IMR-90 (cell line): Measurements from ENCODE around the gene CMTM1. TPM values are rescaled to one million over a fixed set of nuclear protein-coding genes. Genes with fewer than 3 reads are reported as not detected.
"Not testable (repeated sequence)": the region's sequence is repeated elsewhere in the genome, so short reads cannot be mapped to it uniquely, and the experiment has no call there.

Source experiments
- ATAC-seq: fragments of 200-7000 bp; cut with Tn5 transposase; 2 replicates; pipeline ENCODE4 v1.9.1; 2020; ENCODE audit warnings: low read depth, mild to moderate bottlenecking, moderate library complexity
- BruUV-seq: library from RNA; stranded (reverse); fragments of 400-500 nt; replicated peaks from 2 replicates; lab custom pipeline; 2021; lab: Mats Ljungman, UMichigan
- CTCF ChIA-PET: fragments of 300-600 bp; formaldehyde crosslinking; extraction: SDS; loops from one replicate; lab custom pipeline; 2021; ENCODE audit warnings: antibody characterized with exemption; lab: Yijun Ruan, JAX
- POLR2A ChIA-PET: fragments of 300-600 bp; sonication (Branson Sonifier 250); formaldehyde crosslinking; loops from one replicate; lab custom pipeline; 2022; ENCODE audit warnings: antibody characterized with exemption; ENCODE audit not compliant: unreplicated experiment; lab: Charles Lee
- DNase-seq: peaks from one replicate; pipeline ENCODE4 v3.0.0; 2013
- H2AFZ ChIP-seq: replicated peaks from 2 replicates; pipeline ENCODE3; 2013; ENCODE audit warnings: low read length, mild to moderate bottlenecking; ENCODE audit not compliant: poor library complexity
- H2AK5ac ChIP-seq: 2 replicates; pipeline ENCODE4 v1.6.1; 2013; ENCODE audit warnings: low read depth, low read length, inconsistent platforms
- H2AK9ac ChIP-seq: replicated peaks from 2 replicates; pipeline ENCODE3; 2013; ENCODE audit warnings: mild to moderate bottlenecking, low read depth, low read length, moderate library complexity; ENCODE audit not compliant: poor library complexity
- H2BK120ac ChIP-seq: 2 replicates; pipeline ENCODE4 v1.6.1; 2013; ENCODE audit warnings: low read depth, low read length, inconsistent platforms
- H2BK15ac ChIP-seq: 3 replicates; pipeline ENCODE4 v1.6.1; 2013; ENCODE audit warnings: low read depth, low read length, inconsistent platforms
- H2BK20ac ChIP-seq: 2 replicates; pipeline ENCODE4 v1.6.1; 2013; ENCODE audit warnings: low read depth, mild to moderate bottlenecking, inconsistent platforms, low read length, moderate library complexity
- H2BK5ac ChIP-seq: 2 replicates; pipeline ENCODE4 v1.6.1; 2013; ENCODE audit warnings: mild to moderate bottlenecking, low read depth, low read length, inconsistent platforms; ENCODE audit not compliant: poor library complexity, severe bottlenecking
- H3K14ac ChIP-seq: replicated peaks from 2 replicates; pipeline ENCODE4 v1.6.1; 2013; ENCODE audit warnings: low read depth, low read length, inconsistent platforms
- H3K18ac ChIP-seq: 2 replicates; pipeline ENCODE4 v1.6.1; 2013; ENCODE audit warnings: low read depth, low read length, control low read depth
- H3K23ac ChIP-seq: 2 replicates; pipeline ENCODE4 v1.6.1; 2013; ENCODE audit warnings: low read depth, low read length, inconsistent platforms
- H3K27ac ChIP-seq: 2 replicates; pipeline ENCODE4 v1.5.1; 2013; ENCODE audit warnings: mild to moderate bottlenecking, control low read depth, low read length; ENCODE audit not compliant: insufficient read depth
- H3K27me3 ChIP-seq: 2 replicates; pipeline ENCODE4 v1.6.1; 2013; ENCODE audit warnings: low read length; ENCODE audit not compliant: control insufficient read depth, insufficient read depth
- H3K36me3 ChIP-seq: 2 replicates; pipeline ENCODE4 v1.6.1; 2013; ENCODE audit warnings: low read length, mixed read lengths; ENCODE audit not compliant: control insufficient read depth, insufficient read depth
- H3K4ac ChIP-seq: 2 replicates; pipeline ENCODE4 v1.6.1; 2013; ENCODE audit warnings: low read depth, low read length, inconsistent platforms
- H3K4me1 ChIP-seq: 2 replicates; pipeline ENCODE4 v1.6.1; 2013; ENCODE audit warnings: low read length, mixed read lengths; ENCODE audit not compliant: control insufficient read depth, insufficient read depth
- H3K4me2 ChIP-seq: 2 replicates; pipeline ENCODE4 v1.6.1; 2013; ENCODE audit warnings: low read depth, mild to moderate bottlenecking, control low read depth, low read length, moderate library complexity
- H3K4me3 ChIP-seq: 2 replicates; pipeline ENCODE4 v1.5.1; 2013; ENCODE audit warnings: low read depth, mild to moderate bottlenecking, control low read depth, low read length, moderate library complexity; ENCODE audit not compliant: insufficient read depth
- H3K56ac ChIP-seq: 2 replicates; pipeline ENCODE4 v1.6.1; 2013; ENCODE audit warnings: low read length, inconsistent platforms; ENCODE audit not compliant: insufficient read depth; ENCODE audit errors: extremely low read depth
- H3K79me1 ChIP-seq, 2 experiments: 2 replicates each; pipeline ENCODE4 v1.6.1; 2013; ENCODE audit warnings: low read length in 2 of 2, inconsistent platforms in 1 of 2, low read depth in 1 of 2
- H3K9ac ChIP-seq: 2 replicates; pipeline ENCODE4 v1.6.1; 2013; ENCODE audit warnings: low read depth, low read length, control low read depth
- H3K9me1 ChIP-seq: 2 replicates; pipeline ENCODE4 v1.6.1; 2013; ENCODE audit warnings: low read length, inconsistent platforms; ENCODE audit not compliant: insufficient read depth
- H3K9me3 ChIP-seq: 2 replicates; pipeline ENCODE4 v1.6.1; 2013; ENCODE audit warnings: low read length; ENCODE audit not compliant: control insufficient read depth, insufficient read depth
- H4K20me1 ChIP-seq: 2 replicates; pipeline ENCODE4 v1.6.1; 2013; ENCODE audit warnings: low read length, inconsistent platforms; ENCODE audit not compliant: insufficient read depth
- H4K5ac ChIP-seq: 2 replicates; pipeline ENCODE4 v1.6.1; 2013; ENCODE audit warnings: mild to moderate bottlenecking, low read depth, low read length, control low read depth
- H4K8ac ChIP-seq, 2 experiments: 2 replicates each; pipeline ENCODE4 v1.6.1; 2013; ENCODE audit warnings: low read depth in 2 of 2, low read length in 2 of 2, control low read depth in 1 of 2, inconsistent platforms in 1 of 2
- H4K91ac ChIP-seq: 2 replicates; pipeline ENCODE4 v1.6.1; 2013; ENCODE audit warnings: low read depth, low read length, inconsistent platforms; ENCODE audit not compliant: insufficient read depth
- WGBS, 2 experiments: methylation state at CpG; one replicate each; pipeline versions ENCODE4 v1.1.5 to v1.1.7; 2013; ENCODE audit warnings: missing lambda C conversion rate in 2 of 2; ENCODE audit not compliant: insufficient read length in 1 of 2; ENCODE audit errors: extremely low coverage in 2 of 2; 5-methylcytosine and 5-hydroxymethylcytosine counted together
- dilution Hi-C: fragments of 300-500 bp; cut with HindIII; formaldehyde crosslinking; loops from one replicate; pipeline ENCODE4 v1.14.3; 2018; ENCODE audit warnings: low sequenced_read_pairs; ENCODE audit not compliant: unreplicated experiment
- in situ Hi-C: fragments of 300-500 bp; cut with MboI; formaldehyde crosslinking; loops from 3 replicates; pipeline ENCODE4 v1.14.3; 2019; ENCODE audit warnings: low sequenced_read_pairs, inconsistent platforms, mixed read lengths
- intact Hi-C: fragments of 100-400 bp; cut with micrococcal nuclease; formaldehyde crosslinking; loops from 2 replicates; pipeline ENCODE4 v1.10.0; 2022
- polyA plus RNA-seq, 3 experiments: library from polyadenylated mRNA; depleted of rRNA; stranded (reverse); fragments of >200 nt; gene quantifications; 2 replicates each; pipeline ENCODE4 v1.2.3, GENCODE V29; 2012; ENCODE audit warnings: low replicate concordance in 1 of 3
- total RNA-seq: library from RNA; depleted of rRNA; stranded (reverse); fragments of >200 nt; gene quantifications from 2 replicates; pipeline ENCODE4 v1.2.3, GENCODE V29; 2012

Gene CMTM1
- total and polyA plus RNA-seq, 2 of the 4 experiments (the other 2 are of a cell fraction) = 0.54 to 2.1 TPM

DNA sequence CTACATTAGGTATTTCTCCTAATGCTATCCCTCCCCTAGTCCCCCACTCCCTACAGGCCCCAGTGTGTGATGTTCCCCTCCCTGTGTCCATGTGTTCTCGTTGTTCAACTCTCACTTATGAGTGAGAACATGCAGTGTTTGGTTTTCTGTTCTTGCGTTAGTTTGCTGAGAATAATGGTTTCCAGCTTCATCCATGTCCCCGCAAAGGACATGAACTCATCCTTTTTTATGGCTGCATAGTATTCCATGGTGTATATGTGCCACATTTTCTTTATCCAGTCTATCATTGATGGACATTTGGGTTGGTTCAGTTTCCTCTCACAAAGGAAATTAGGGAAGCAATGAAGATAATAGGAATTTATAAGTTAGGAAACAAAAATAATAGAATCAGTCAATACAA lies 1.0 kb downstream of the CMTM1 start:
- Histone ChIP-seq H3K36me3 (peaks cover 17% of the 10 kb centered on the region), H3K79me1 (peaks cover 0 to 15% of the 10 kb centered on the region in 2 experiments; a peak in 3 of 4 replicates)
- H4K8ac ChIP-seq, H2AK9ac ChIP-seq, H3K9me3 ChIP-seq, H2AFZ ChIP-seq, H3K23ac ChIP-seq, BruUV-seq, H3K4ac ChIP-seq, DNase-seq, H3K4me2 ChIP-seq, H2BK15ac ChIP-seq, H4K91ac ChIP-seq, H2BK5ac ChIP-seq, H2BK20ac ChIP-seq, intact Hi-C loops, H3K4me3 ChIP-seq, POLR2A ChIA-PET, H4K5ac ChIP-seq, H3K56ac ChIP-seq, H3K14ac ChIP-seq, H2BK120ac ChIP-seq, H3K27me3 ChIP-seq, CTCF ChIA-PET, H3K4me1 ChIP-seq, H3K9ac ChIP-seq, H4K20me1 ChIP-seq, H2AK5ac ChIP-seq, ATAC-seq, H3K18ac ChIP-seq, in situ Hi-C loops, H3K27ac ChIP-seq, dilution Hi-C loops, H3K9me1 ChIP-seq: not testable (repeated sequence)
- no CpG with 5 or more reads among the region's 3 CpGs for WGBS, 2 experiments
